VCaP (cell line): ENCODE measurements around the gene DGCR2.
"Not testable (repeated sequence)": the region's sequence is repeated elsewhere in the genome, so short reads cannot be mapped to it uniquely, and the experiment has no call there.

Experiments used
- H3K27ac ChIP-seq: fragments of 450-650 bp; 2 replicates; pipeline ENCODE4 v1.5.1; 2017
- TF ChIP-seq, protein P1 (sequence below): fragments of 450-650 bp; conservative IDR thresholded peaks from 2 replicates; pipeline ENCODE4 v1.5.1; 2017; ENCODE audit warnings: mild to moderate bottlenecking, moderate library complexity

Gene DGCR2

DNA sequence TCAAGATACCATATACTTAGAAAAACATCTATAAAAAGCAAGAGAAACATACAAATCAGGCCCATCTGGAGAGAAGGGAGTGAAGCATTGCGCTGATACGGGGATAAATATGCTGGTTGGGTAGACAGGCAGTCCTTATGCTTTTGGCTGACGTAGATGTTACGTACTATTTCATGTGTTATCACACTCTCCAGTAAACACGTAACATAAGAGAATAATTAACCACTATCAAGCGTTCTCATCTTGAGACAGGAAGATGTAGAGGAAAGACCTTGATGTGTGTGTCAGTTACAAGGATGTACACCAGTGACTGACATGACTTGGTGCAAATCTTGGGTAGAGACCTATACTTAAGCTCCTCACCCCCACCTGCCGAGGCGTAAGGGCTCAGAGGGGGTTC is 99.5 kb downstream of the DGCR2 start:
- H3K27ac ChIP-seq, result peak overlapping the region; percentile 33; the same call in 1 of the 2 replicates
- TF ChIP-seq, protein P1, sequence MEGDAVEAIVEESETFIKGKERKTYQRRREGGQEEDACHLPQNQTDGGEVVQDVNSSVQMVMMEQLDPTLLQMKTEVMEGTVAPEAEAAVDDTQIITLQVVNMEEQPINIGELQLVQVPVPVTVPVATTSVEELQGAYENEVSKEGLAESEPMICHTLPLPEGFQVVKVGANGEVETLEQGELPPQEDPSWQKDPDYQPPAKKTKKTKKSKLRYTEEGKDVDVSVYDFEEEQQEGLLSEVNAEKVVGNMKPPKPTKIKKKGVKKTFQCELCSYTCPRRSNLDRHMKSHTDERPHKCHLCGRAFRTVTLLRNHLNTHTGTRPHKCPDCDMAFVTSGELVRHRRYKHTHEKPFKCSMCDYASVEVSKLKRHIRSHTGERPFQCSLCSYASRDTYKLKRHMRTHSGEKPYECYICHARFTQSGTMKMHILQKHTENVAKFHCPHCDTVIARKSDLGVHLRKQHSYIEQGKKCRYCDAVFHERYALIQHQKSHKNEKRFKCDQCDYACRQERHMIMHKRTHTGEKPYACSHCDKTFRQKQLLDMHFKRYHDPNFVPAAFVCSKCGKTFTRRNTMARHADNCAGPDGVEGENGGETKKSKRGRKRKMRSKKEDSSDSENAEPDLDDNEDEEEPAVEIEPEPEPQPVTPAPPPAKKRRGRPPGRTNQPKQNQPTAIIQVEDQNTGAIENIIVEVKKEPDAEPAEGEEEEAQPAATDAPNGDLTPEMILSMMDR, result no peak

DNA sequence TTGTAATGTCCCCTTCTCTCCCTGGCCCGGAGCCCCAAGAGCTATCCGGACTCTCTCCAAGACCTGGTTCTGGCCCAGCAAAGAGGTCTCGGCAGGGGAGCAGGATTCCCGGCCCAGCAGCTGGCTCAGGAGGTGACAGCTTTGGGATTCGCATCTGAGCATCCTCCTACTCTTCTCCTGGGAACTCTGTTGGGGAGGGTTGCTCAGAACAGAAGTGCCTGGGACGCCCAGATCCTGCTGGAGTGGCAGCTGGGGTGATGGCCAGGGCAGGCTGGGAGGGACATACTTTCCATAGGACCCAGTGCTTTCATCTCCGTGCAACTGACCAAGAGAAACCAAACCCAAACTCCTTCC is 102.6 kb downstream of the DGCR2 start:
- H3K27ac ChIP-seq, result no peak overlapping the region
- TF ChIP-seq, protein P1, result no peak

DNA sequence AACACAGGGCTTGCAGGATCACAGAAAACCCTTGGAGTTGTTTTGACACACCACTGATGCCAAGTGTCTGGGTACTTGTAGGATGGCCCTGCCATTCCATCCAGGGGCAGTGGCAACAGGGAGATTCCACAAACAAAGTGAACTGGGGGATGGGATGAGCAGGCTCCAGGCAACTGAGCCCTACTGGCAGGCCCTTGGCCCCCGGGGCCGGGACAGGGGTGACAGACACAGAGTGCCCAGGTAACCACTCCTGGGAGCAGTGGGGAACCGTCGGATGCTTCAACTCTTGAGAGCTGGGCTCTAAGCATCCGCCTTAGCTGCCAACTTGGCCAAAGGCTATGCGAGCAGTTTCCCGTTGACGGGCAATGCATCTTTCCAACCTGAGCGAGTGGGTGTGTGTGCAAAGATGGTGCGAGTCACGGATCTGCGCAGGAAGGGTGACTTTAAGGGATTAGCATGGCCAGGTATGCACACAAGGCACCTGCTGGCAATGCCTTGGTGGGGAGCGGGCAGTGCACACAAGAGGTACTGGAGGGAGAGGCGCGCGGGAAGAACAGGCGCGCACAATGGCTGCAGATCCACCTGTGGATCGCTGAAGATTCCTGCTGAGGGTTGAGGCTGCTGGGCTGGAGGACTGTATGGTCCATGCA is 103.1 kb downstream of the DGCR2 start:
- H3K27ac ChIP-seq, result no peak overlapping the region
- TF ChIP-seq, protein P1, result no peak

DNA sequence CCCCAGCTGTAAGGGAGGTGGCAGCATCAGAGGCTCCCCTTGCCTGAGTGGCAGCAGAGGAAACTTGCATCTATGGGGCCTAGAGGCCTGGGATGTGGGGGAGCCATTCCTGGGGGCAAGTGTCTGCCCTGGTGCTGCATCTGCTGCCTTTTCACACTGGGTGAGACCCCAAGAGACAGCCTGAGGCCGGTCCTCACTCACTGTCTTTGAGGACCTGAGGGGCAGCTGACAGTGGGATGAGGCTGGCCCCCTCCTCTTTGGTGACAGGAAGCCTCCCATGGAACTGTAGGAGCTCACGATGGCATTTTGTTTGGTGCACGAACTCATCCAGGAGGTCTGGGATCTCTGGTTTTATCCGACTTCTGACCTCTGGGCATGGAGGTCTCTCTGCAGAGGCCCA is 104.0 kb downstream of the DGCR2 start:
- no peak overlapping the region for H3K27ac ChIP-seq
- TF ChIP-seq, protein P1, result no peak

DNA sequence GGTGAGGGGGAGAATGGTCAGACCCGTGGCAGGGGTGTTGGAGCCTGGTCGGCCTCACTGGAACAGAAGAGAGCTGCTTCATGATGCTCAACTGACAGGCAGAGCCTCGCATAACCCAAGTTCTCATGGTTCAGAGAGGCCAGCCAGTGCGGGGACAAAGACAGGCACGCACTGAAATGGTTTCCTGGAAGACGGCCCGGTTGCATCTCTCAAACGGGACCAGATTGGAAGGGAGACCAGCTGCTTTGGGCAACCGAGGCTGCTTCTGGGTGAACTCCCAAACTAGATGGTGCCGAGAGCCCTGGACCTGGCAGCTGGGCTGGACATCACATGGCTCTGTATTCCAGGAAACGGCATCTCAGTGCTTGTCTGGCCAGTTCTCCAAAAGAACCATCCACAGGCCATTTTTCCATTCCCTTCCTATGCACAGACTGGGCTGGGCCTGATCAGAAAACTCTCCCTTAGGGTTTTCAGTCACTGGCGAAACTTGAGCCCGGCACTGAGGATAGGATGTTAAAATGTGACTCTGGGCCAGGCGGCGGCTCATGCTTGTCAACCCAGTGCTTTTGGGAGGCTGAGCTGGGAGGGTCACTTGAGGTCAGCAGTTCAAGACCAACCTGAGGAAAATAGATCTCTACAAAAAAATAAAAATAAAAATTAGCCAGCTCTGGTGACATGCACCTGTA is 106.0 kb downstream of the DGCR2 start:
- H3K27ac ChIP-seq, result no peak overlapping the region
- TF ChIP-seq, protein P1, result no peak

DNA sequence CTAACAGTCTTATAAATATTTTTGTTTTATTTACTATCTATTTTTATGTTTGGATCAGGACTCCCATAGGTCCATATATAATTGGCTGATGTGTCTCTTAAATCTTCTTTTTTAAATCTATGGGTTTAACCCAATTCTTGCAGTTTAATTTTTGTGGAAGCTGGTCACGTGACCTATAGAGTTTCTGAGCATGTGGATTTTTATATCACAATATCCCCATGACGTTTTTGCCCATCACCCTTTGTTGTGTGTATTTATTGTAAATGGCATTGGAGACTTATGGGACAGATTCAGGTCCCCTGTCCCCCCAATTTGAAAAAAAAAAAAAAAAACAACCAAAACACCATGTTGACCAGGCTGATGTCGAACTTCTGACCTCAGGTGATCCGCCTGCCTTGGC is 107.3 kb downstream of the DGCR2 start:
- H3K27ac ChIP-seq, result no peak overlapping the region
- TF ChIP-seq, protein P1, result no peak

DNA sequence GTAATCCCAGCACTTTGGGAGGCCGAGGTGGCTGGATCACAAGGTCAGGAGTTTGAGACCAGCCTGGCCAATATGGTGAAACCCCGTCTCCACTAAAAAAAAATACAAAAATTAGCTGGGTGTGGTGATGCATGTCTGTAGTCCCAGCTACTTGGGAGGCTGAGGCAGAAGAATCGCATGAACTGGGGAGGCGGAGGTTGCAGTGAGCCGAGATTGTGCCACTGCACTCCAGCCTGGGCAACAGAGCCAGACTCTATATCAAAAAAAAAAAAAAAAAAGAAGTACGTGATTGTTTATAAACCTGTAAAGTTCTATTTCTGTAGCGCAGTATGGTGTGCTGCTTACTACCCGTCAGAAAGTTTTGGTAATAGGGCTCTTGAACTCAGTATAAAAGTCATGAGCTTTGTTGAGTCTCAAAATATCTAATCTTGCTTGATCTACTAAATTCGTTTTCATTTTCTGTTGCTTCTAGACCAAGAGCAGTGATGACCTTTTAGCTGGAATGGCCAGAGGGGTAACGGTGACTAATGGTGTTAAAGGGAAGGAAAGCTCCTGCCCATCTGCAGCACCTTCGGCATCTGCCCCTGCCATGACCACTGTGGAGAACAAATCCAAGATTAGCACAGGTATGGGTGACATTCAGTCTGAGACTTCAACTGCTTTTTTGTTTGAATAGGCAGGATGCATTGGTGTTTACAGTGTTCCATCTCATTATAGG is 108.2 kb downstream of the DGCR2 start:
- not testable (repeated sequence) for H3K27ac ChIP-seq

DNA sequence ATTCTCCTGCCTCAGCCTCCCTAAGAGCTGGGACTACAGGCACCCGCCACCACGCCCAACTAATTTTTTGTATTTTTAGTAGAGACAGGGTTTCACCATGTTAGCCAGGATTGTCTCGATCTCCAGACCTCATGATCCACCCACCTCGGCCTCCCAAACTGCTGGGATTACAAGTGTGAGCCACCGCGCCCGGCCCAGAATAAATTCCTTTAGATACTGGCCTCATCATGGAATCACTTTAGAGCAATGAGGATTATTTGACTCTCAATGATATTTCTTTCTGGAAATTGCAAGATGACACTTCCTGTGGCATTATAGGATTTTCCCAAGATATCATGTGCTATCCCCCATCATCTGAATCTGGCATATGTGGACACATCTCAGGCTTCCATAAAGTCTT is 108.8 kb downstream of the DGCR2 start:
- H3K27ac ChIP-seq, result not testable (repeated sequence)
